Liver (tissue), 9 donors: ENCODE measurements around the gene FAM131C. TPM values are rescaled to one million over a fixed set of nuclear protein-coding genes. Genes with fewer than 3 reads are reported as not detected.
"Not testable (repeated sequence)": the region's sequence is repeated elsewhere in the genome, so short reads cannot be mapped to it uniquely, and the experiment has no call there.

ENCODE experiments used
- DNase-seq: peaks from one replicate; pipeline ENCODE4 v3.0.0-alpha.2; 2017; ENCODE audit warnings: low spot score
- H3K27ac ChIP-seq, 2 donors: one replicate each; pipeline ENCODE4 v1.7.0; 2013; ENCODE audit warnings: inconsistent platforms in 2 of 2, low read length in 2 of 2, control low read depth in 1 of 2, low read depth in 1 of 2, mild to moderate bottlenecking in 1 of 2
- H3K27me3 ChIP-seq, 4 donors: one replicate each; pipeline versions ENCODE4 v1.6.1 to v1.7.0; 2013; ENCODE audit warnings: low read length in 3 of 4, inconsistent platforms in 1 of 4, mild to moderate bottlenecking in 1 of 4, moderate library complexity in 1 of 4; ENCODE audit not compliant: control insufficient read depth in 4 of 4, insufficient read depth in 4 of 4
- H3K36me3 ChIP-seq, 4 donors: one replicate each; pipeline versions ENCODE4 v1.6.1 to v1.7.0; 2013; ENCODE audit warnings: low read length in 3 of 4, mild to moderate bottlenecking in 3 of 4, low read depth in 1 of 4, moderate library complexity in 1 of 4; ENCODE audit not compliant: control insufficient read depth in 4 of 4, insufficient read depth in 3 of 4
- H3K4me1 ChIP-seq, 4 donors: one replicate each; pipeline versions ENCODE4 v1.6.1 to v1.7.0; 2013; ENCODE audit warnings: low read length in 3 of 4, mild to moderate bottlenecking in 3 of 4, moderate library complexity in 1 of 4; ENCODE audit not compliant: control insufficient read depth in 4 of 4, insufficient read depth in 4 of 4
- H3K4me3 ChIP-seq, 3 donors: one replicate each; pipeline versions ENCODE4 v1.6.1 to v1.7.0; 2013; ENCODE audit warnings: low read length in 3 of 3, control low read depth in 1 of 3, low read depth in 1 of 3, mild to moderate bottlenecking in 1 of 3
- H3K9ac ChIP-seq, 2 donors: one replicate each; pipeline ENCODE4 v1.7.0; 2013; ENCODE audit warnings: low read length in 2 of 2, mild to moderate bottlenecking in 2 of 2, moderate library complexity in 2 of 2, control low read depth in 1 of 2, low read depth in 1 of 2
- H3K9me3 ChIP-seq, 4 donors: one replicate each; pipeline versions ENCODE4 v1.6.1 to v1.7.0; 2013; ENCODE audit warnings: low read length in 3 of 4; ENCODE audit not compliant: control insufficient read depth in 4 of 4
- EGR1 ChIP-seq, 2 donors: IDR thresholded peaks; 2 replicates each; pipeline ENCODE4 v1.6.1; 2016 to 2018; ENCODE audit warnings: antibody characterized with exemption in 2 of 2, low read depth in 2 of 2
- FOXA1 ChIP-seq: IDR thresholded peaks from 2 replicates; pipeline ENCODE4 v1.6.1; 2016; ENCODE audit warnings: antibody characterized with exemption
- FOXA2 ChIP-seq: IDR thresholded peaks from 2 replicates; pipeline ENCODE4 v1.6.1; 2016; ENCODE audit warnings: antibody characterized with exemption
- GABPA ChIP-seq, 2 donors: IDR thresholded peaks in 1 of 2; conservative IDR thresholded peaks in 1 of 2; 2 replicates each; pipeline ENCODE4 v1.6.1; 2016; ENCODE audit warnings: antibody characterized with exemption in 2 of 2, mild to moderate bottlenecking in 1 of 2, moderate library complexity in 1 of 2
- HNF4A ChIP-seq, 2 donors: conservative IDR thresholded peaks; 2 replicates each; pipeline ENCODE4 v1.6.1; 2016; ENCODE audit warnings: antibody characterized with exemption in 2 of 2, mild to moderate bottlenecking in 2 of 2
- HNF4G ChIP-seq: IDR thresholded peaks from 2 replicates; pipeline ENCODE4 v1.6.1; 2016; ENCODE audit warnings: antibody characterized with exemption
- JUND ChIP-seq, 2 donors: IDR thresholded peaks; 2 replicates each; pipeline ENCODE4 v1.6.1; 2016; ENCODE audit warnings: antibody characterized with exemption in 2 of 2
- NR2F2 ChIP-seq: IDR thresholded peaks from 2 replicates; pipeline ENCODE4 v1.6.1; 2016; ENCODE audit warnings: antibody characterized with exemption
- RAD21 ChIP-seq, 2 donors: IDR thresholded peaks; 2 replicates each; pipeline ENCODE4 v1.6.1; 2016; ENCODE audit warnings: antibody characterized with exemption in 2 of 2, mild to moderate bottlenecking in 2 of 2
- RXRA ChIP-seq, 2 donors: IDR thresholded peaks; 2 replicates each; pipeline ENCODE4 v1.6.1; 2017 to 2018; ENCODE audit warnings: antibody characterized with exemption in 2 of 2, mild to moderate bottlenecking in 1 of 2
- SP1 ChIP-seq: IDR thresholded peaks from 2 replicates; pipeline ENCODE4 v1.6.1; 2018; ENCODE audit warnings: antibody characterized with exemption, mild to moderate bottlenecking
- TAF1 ChIP-seq: conservative IDR thresholded peaks from 2 replicates; pipeline ENCODE4 v1.6.1; 2016; ENCODE audit warnings: antibody characterized with exemption, mild to moderate bottlenecking
- YY1 ChIP-seq: IDR thresholded peaks from 2 replicates; pipeline ENCODE4 v1.6.1; 2016; ENCODE audit warnings: antibody characterized with exemption, mild to moderate bottlenecking
- WGBS: extraction: QIAGEN DNeasy Blood & Tissue Kit; methylation state at CpG from one replicate; pipeline ENCODE4 v1.1.7; 2013; 5-methylcytosine and 5-hydroxymethylcytosine counted together
- polyA plus RNA-seq, 2 donors: library from polyadenylated mRNA; stranded (reverse) in 1 of 2; unstranded in 1 of 2; fragments of 200-250 nt in 1 of 2; fragments of >200 nt in 1 of 2; fragmentation: Nextera tagmentation in 1 of 2; extraction: Ambion mirVana in 1 of 2; gene quantifications; one replicate each; pipeline versions ENCODE4 v1.2.1 to v1.2.3, GENCODE V29; 2013 to 2015
- total RNA-seq, 2 donors: library from RNA; depleted of rRNA; stranded (reverse); fragments of >200 nt; gene quantifications; one replicate each; pipeline ENCODE4 v1.2.3, GENCODE V29; 2014
- TF ChIP-seq, protein P1 (sequence below): IDR thresholded peaks from 2 replicates; pipeline ENCODE4 v1.6.1; 2016; ENCODE audit warnings: antibody characterized with exemption
- TF ChIP-seq, protein P2 (sequence below): IDR thresholded peaks from 2 replicates; pipeline ENCODE4 v1.6.1; 2016; ENCODE audit warnings: antibody characterized with exemption
- TF ChIP-seq, protein P3 (sequence below): fragments of 150-350 bp; IDR thresholded peaks from 2 replicates; pipeline ENCODE4 v1.5.1; 2017; ENCODE audit warnings: improper control_type of control experiment, low read depth, low read length; ENCODE audit not compliant: missing input control
- TF ChIP-seq, protein P4 (sequence below): IDR thresholded peaks from 2 replicates; pipeline ENCODE4 v1.6.1; 2016; ENCODE audit warnings: antibody characterized with exemption
- TF ChIP-seq, protein P5 (sequence below): IDR thresholded peaks from 2 replicates; pipeline ENCODE4 v1.6.1; 2016; ENCODE audit warnings: antibody characterized with exemption, mild to moderate bottlenecking
- donor health status: healthy.
- donor health status: healthy.
- donor health status: healthy.
- donor health status: healthy.
- donor health status: healthy.

The FAM131C gene
- total and polyA plus RNA-seq, 4 donors = 0.05 to 0.92 TPM; not detected in 2

DNA sequence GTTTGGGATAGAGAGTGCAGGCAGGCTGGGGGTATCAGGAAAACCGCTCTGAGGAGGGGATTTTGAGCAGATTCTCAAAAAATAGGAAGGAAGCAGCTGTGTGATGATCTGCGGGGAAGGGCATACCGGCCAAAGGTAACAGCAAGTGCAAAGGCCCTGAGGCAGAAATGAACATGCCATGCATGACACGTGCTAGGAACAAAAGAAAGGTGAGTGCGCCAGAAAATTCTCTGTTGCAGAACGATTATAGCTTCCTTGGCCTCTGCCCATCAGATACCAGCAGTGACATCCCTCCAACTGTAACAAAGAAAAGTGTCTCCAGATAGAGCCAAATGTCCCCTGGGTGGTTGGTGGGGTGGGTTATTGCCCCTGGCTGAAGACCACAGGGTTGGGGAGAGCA lies 37.0 kb upstream of the FAM131C start:
- Histone ChIP-seq H3K9me3 (peaks cover 0 to 3% (median 0%) of the 10 kb centered on the region in 4 donors), H3K9ac (no peak overlapping the region), H3K27me3 (no peaks in the 10 kb centered on the region), H3K4me3 (no peak overlapping the region), H3K4me1 (peaks cover 3 to 10% (median 7%) of the 10 kb centered on the region in 4 donors), H3K27ac (no peak overlapping the region), H3K36me3 (no peaks in the 10 kb centered on the region)
- DNase-seq = no peak
- 83% methylated on average over 6 of the region's 6 CpGs for WGBS
- TF ChIP-seq, protein P1, sequence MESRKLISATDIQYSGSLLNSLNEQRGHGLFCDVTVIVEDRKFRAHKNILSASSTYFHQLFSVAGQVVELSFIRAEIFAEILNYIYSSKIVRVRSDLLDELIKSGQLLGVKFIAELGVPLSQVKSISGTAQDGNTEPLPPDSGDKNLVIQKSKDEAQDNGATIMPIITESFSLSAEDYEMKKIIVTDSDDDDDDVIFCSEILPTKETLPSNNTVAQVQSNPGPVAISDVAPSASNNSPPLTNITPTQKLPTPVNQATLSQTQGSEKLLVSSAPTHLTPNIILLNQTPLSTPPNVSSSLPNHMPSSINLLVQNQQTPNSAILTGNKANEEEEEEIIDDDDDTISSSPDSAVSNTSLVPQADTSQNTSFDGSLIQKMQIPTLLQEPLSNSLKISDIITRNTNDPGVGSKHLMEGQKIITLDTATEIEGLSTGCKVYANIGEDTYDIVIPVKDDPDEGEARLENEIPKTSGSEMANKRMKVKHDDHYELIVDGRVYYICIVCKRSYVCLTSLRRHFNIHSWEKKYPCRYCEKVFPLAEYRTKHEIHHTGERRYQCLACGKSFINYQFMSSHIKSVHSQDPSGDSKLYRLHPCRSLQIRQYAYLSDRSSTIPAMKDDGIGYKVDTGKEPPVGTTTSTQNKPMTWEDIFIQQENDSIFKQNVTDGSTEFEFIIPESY = no peak
- TF ChIP-seq HNF4G (no peak), NR2F2 (no peak), JUND (IDR thresholded peaks at IDR 0.05) (no peak), RXRA (IDR thresholded peaks at IDR 0.05) (no peak), RAD21 (IDR thresholded peaks at IDR 0.05) (no peak), SP1 (no peak), YY1 (no peak), TAF1 (no peak)
- TF ChIP-seq, protein P2, sequence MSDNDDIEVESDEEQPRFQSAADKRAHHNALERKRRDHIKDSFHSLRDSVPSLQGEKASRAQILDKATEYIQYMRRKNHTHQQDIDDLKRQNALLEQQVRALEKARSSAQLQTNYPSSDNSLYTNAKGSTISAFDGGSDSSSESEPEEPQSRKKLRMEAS = no peak

DNA sequence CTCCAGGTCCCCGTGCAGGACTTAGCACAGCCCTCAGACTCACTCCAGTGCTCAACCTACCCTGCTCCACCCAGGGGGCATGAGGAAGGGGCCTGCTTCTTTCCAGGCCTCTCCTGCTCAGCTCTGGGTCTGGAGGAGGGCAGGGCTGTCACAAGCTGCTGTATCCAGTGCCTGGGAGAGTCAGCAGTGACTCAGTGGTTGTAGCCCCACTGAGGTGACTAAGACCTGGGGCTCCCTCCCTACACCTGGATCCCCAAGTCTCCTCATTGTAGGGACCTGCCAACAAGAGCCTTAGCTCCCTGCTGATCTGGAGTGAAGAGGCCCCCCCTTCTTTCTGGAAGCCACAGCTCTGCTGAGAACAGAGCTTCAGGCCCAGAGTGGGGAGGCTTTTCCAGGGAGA lies 36.1 kb upstream of the FAM131C start:
- no peak for DNase-seq
- peaks cover 0 to 3% (median 0%) of the 10 kb centered on the region in 4 donors for H3K9me3 ChIP-seq
- no peak overlapping the region for H3K4me3 ChIP-seq
- 86% methylated on average over 1 of the region's 1 CpG for WGBS
- peaks cover 3 to 13% (median 8%) of the 10 kb centered on the region in 4 donors for H3K4me1 ChIP-seq
- H3K27ac ChIP-seq = no peak overlapping the region
- no peak overlapping the region for H3K9ac ChIP-seq
- TF ChIP-seq, protein P3, sequence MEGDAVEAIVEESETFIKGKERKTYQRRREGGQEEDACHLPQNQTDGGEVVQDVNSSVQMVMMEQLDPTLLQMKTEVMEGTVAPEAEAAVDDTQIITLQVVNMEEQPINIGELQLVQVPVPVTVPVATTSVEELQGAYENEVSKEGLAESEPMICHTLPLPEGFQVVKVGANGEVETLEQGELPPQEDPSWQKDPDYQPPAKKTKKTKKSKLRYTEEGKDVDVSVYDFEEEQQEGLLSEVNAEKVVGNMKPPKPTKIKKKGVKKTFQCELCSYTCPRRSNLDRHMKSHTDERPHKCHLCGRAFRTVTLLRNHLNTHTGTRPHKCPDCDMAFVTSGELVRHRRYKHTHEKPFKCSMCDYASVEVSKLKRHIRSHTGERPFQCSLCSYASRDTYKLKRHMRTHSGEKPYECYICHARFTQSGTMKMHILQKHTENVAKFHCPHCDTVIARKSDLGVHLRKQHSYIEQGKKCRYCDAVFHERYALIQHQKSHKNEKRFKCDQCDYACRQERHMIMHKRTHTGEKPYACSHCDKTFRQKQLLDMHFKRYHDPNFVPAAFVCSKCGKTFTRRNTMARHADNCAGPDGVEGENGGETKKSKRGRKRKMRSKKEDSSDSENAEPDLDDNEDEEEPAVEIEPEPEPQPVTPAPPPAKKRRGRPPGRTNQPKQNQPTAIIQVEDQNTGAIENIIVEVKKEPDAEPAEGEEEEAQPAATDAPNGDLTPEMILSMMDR = no peak
- TF ChIP-seq FOXA1 (no peak), FOXA2 (no peak), HNF4G (no peak), YY1 (no peak), EGR1 (IDR thresholded peaks at IDR 0.05; ENCODE audit: low read depth in 2 of 2) (no peak), RAD21 (IDR thresholded peaks at IDR 0.05) (no peak), JUND (IDR thresholded peaks at IDR 0.05) (no peak), HNF4A (conservative IDR thresholded peaks at IDR 0.05) (no peak), RXRA (IDR thresholded peaks at IDR 0.05) (no peak), GABPA (IDR thresholded peaks at IDR 0.05 in 1 of 2, conservative IDR thresholded peaks at IDR 0.05 in 1 of 2) (no peak), SP1 (no peak), NR2F2 (no peak), TAF1 (no peak)
- TF ChIP-seq, protein P2 = no peak
- TF ChIP-seq, protein P4, sequence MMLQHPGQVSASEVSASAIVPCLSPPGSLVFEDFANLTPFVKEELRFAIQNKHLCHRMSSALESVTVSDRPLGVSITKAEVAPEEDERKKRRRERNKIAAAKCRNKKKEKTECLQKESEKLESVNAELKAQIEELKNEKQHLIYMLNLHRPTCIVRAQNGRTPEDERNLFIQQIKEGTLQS = no peak
- TF ChIP-seq, protein P5, sequence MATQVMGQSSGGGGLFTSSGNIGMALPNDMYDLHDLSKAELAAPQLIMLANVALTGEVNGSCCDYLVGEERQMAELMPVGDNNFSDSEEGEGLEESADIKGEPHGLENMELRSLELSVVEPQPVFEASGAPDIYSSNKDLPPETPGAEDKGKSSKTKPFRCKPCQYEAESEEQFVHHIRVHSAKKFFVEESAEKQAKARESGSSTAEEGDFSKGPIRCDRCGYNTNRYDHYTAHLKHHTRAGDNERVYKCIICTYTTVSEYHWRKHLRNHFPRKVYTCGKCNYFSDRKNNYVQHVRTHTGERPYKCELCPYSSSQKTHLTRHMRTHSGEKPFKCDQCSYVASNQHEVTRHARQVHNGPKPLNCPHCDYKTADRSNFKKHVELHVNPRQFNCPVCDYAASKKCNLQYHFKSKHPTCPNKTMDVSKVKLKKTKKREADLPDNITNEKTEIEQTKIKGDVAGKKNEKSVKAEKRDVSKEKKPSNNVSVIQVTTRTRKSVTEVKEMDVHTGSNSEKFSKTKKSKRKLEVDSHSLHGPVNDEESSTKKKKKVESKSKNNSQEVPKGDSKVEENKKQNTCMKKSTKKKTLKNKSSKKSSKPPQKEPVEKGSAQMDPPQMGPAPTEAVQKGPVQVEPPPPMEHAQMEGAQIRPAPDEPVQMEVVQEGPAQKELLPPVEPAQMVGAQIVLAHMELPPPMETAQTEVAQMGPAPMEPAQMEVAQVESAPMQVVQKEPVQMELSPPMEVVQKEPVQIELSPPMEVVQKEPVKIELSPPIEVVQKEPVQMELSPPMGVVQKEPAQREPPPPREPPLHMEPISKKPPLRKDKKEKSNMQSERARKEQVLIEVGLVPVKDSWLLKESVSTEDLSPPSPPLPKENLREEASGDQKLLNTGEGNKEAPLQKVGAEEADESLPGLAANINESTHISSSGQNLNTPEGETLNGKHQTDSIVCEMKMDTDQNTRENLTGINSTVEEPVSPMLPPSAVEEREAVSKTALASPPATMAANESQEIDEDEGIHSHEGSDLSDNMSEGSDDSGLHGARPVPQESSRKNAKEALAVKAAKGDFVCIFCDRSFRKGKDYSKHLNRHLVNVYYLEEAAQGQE = no peak
- TF ChIP-seq, protein P1 = no peak
- H3K27me3 ChIP-seq = no peaks in the 10 kb centered on the region
- no peaks in the 10 kb centered on the region for H3K36me3 ChIP-seq

DNA sequence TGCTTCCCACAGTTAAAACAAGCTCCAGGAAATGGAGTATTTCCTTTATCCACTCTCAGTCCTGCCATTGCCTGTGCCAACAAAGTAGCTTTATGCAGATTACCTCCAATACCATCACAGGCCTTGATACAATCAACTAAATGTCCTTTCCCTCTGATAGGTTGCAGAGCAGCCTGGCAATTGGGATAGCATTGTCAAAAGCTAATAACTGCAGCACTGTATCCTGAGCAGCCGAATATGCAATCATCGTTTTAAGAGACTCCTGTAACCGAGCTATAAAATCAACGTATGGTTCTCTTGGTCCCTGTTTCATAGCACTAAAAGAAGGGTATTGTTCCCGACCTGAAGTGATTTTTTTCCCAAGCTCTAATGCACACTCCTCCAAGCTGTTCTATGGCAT lies 33.6 kb upstream of the FAM131C start:
- not testable (repeated sequence) for H3K36me3 ChIP-seq, H3K9me3 ChIP-seq, H3K4me3 ChIP-seq, H3K27me3 ChIP-seq, H3K4me1 ChIP-seq, H3K27ac ChIP-seq, H3K9ac ChIP-seq, DNase-seq
- 74% methylated on average over 5 of the region's 5 CpGs for WGBS
